ENCODE results near the gene PCSK4. TPM values are rescaled to one million over a fixed set of nuclear protein-coding genes. Genes with fewer than 3 reads are reported as not detected.
A peak's percentile ranks its signal among the peaks of the same experiment; 100 is the strongest.

Gene PCSK4
- total and polyA plus RNA-seq, 9 donors = 0.83 to 9.4 (median 1.9) TPM; not detected in 1

DNA sequence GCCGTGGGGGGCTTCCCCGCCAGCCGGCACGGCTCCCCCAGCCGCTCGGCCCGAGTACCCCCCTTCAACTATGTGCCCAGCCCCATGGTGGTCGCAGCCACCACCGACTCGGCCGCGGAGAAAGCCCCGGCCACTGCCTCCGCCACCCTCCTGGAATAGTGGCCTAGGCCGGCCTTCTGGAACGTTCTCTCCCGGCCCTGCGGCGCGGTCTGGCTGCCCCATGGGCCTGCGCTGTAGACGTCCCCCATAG, 20.2 kb downstream of the PCSK4 start:
- Histone ChIP-seq H3K9me3 (no peaks in the 10 kb centered on the region), H3K4me3 (peak overlapping the region; percentile 33), H3K27me3 (peaks cover 11% of the 10 kb centered on the region), H3K36me3 (no peaks in the 10 kb centered on the region), H3K4me1 (ENCODE audit: insufficient read depth) (peaks cover 35% of the 10 kb centered on the region), H3K27ac (no peak overlapping the region)
- intact Hi-C loops (cut with DNase I) = no loop called here
- 2% methylated on average over 17 to 22 of the region's 22 CpGs for WGBS, 3 donors
- no peak for DNase-seq
- TF ChIP-seq EP300 (IDR thresholded peaks at IDR 0.05) (no peak), POLR2A (IDR thresholded peaks at IDR 0.05) (no peak)
- TF ChIP-seq, protein P1, sequence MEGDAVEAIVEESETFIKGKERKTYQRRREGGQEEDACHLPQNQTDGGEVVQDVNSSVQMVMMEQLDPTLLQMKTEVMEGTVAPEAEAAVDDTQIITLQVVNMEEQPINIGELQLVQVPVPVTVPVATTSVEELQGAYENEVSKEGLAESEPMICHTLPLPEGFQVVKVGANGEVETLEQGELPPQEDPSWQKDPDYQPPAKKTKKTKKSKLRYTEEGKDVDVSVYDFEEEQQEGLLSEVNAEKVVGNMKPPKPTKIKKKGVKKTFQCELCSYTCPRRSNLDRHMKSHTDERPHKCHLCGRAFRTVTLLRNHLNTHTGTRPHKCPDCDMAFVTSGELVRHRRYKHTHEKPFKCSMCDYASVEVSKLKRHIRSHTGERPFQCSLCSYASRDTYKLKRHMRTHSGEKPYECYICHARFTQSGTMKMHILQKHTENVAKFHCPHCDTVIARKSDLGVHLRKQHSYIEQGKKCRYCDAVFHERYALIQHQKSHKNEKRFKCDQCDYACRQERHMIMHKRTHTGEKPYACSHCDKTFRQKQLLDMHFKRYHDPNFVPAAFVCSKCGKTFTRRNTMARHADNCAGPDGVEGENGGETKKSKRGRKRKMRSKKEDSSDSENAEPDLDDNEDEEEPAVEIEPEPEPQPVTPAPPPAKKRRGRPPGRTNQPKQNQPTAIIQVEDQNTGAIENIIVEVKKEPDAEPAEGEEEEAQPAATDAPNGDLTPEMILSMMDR (IDR thresholded peaks at IDR 0.05) = no peak

DNA sequence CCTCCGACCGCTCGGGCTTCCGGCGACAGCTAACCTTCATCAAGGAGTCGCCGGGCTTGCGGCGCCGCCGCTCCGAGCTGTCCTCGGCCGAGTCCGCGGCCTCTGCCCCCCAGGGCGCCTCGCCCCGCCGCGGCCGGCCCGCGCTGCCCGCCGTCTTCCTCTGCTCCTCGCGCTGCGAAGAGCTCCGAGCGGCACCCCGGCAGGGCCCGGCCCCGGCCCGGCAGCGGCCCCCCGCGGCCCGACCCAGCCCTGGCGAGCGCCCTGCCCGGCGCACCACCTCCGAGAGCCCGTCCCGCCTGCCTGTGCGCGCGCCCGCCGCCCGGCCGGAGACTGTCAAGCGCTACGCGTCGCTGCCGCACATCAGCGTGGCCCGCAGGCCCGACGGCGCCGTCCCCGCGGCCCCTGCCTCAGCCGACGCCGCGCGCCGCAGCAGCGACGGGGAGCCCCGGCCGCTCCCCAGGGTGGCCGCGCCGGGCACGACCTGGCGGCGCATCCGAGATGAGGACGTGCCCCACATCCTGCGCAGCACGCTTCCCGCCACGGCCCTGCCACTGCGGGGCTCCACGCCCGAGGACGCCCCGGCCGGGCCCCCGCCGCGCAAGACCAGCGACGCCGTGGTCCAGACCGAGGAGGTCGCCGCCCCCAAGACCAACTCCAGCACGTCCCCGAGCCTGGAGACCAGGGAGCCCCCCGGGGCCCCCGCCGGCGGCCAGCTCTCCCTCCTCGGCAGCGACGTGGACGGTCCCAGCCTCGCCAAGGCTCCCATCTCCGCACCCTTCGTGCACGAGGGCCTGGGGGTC, 20.7 kb downstream of the PCSK4 start:
- TF ChIP-seq POLR2A (IDR thresholded peaks at IDR 0.05) (no peak), EP300 (IDR thresholded peaks at IDR 0.05) (no peak)
- TF ChIP-seq, protein P1 (IDR thresholded peaks at IDR 0.05) = no peak
- Histone ChIP-seq H3K27ac (no peak overlapping the region), H3K9me3 (no peaks in the 10 kb centered on the region), H3K36me3 (no peaks in the 10 kb centered on the region), H3K27me3 (peaks cover 11% of the 10 kb centered on the region), H3K4me1 (ENCODE audit: insufficient read depth) (peaks cover 35% of the 10 kb centered on the region), H3K4me3 (peak overlapping the region; percentile 33)
- 1 to 2% (median 2%) methylated on average over 54 to 117 of the region's 117 CpGs for WGBS, 3 donors
- intact Hi-C loops (cut with DNase I) = no loop called here
- no peak for DNase-seq

DNA sequence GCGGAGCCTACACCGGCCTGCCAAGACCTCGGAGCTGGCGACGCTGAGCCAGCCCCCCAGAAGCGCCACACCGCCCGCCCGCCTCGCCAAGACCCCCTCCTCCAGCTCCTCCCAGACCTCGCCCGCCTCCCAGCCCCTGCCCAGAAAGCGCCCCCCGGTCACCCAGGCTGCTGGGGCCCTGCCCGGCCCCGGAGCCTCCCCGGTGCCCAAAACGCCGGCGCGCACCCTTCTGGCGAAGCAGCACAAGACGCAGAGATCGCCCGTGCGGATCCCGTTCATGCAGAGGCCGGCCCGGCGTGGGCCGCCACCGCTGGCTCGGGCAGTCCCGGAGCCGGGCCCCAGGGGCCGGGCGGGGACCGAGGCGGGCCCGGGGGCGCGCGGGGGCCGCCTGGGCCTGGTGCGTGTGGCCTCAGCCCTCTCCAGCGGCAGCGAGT, 21.3 kb downstream of the PCSK4 start:
- peaks cover 35% of the 10 kb centered on the region for H3K4me1 ChIP-seq (ENCODE audit: insufficient read depth)
- no peak overlapping the region for H3K27ac ChIP-seq
- TF ChIP-seq EP300 (IDR thresholded peaks at IDR 0.05) (no peak), POLR2A (IDR thresholded peaks at IDR 0.05) (no peak)
- TF ChIP-seq, protein P1 (IDR thresholded peaks at IDR 0.05) = no peak
- H3K4me3 ChIP-seq = no peak overlapping the region
- H3K27me3 ChIP-seq = peaks cover 11% of the 10 kb centered on the region
- H3K9me3 ChIP-seq = no peaks in the 10 kb centered on the region
- WGBS, 3 donors = 1 to 4% (median 1%) methylated on average over 23 to 47 of the region's 47 CpGs
- no peaks in the 10 kb centered on the region for H3K36me3 ChIP-seq
- intact Hi-C loops (cut with DNase I) = no loop called here
- peak in 1 of 5 donors; percentile 43 for DNase-seq

DNA sequence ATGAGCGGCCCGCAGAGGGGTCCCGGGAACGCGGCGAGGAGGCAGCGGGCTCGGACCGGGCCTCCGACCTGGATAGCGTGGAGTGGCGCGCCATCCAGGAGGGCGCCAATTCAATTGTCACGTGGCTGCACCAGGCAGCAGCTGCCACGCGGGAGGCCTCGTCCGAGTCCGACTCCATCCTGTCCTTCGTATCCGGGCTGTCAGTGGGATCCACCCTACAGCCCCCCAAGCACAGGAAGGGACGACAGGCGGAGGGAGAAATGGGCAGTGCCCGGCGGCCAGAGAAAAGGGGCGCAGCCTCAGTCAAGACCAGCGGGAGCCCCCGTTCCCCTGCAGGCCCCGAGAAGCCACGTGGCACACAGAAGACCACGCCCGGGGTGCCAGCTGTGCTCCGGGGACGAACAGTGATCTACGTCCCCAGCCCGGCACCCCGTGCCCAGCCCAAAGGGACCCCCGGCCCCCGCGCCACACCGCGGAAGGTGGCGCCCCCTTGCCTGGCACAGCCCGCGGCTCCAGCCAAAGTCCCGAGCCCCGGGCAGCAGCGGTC, 21.8 kb downstream of the PCSK4 start:
- TF ChIP-seq POLR2A (IDR thresholded peaks at IDR 0.05) = no peak
- TF ChIP-seq, protein P1 (IDR thresholded peaks at IDR 0.05) = no peak
- no peak for TF ChIP-seq EP300 (IDR thresholded peaks at IDR 0.05)
- WGBS, 3 donors = 5 to 7% (median 6%) methylated on average over 23 to 49 of the region's 49 CpGs
- H3K27ac ChIP-seq = no peak overlapping the region
- no peaks in the 10 kb centered on the region for H3K9me3 ChIP-seq
- H3K4me1 ChIP-seq (ENCODE audit: insufficient read depth) = peaks cover 35% of the 10 kb centered on the region
- peaks cover 11% of the 10 kb centered on the region for H3K27me3 ChIP-seq
- no peaks in the 10 kb centered on the region for H3K36me3 ChIP-seq
- DNase-seq = peak in 1 of 5 donors; percentile 35
- no peak overlapping the region for H3K4me3 ChIP-seq
- intact Hi-C loops (cut with DNase I) = no loop called here
